ENCODE data around the gene GPR84. TPM values are rescaled to one million over a fixed set of nuclear protein-coding genes. Genes with fewer than 3 reads are reported as not detected.
"Not testable (repeated sequence)": the region's sequence is repeated elsewhere in the genome, so short reads cannot be mapped to it uniquely, and the experiment has no call there.

GPR84 gene
- total and polyA plus RNA-seq, 10 of the 15 experiments (the other 5 are each of a cell fraction or from before 2014, with no cell fraction given): 0.37 to 4.7 (median 2.6) TPM

DNA sequence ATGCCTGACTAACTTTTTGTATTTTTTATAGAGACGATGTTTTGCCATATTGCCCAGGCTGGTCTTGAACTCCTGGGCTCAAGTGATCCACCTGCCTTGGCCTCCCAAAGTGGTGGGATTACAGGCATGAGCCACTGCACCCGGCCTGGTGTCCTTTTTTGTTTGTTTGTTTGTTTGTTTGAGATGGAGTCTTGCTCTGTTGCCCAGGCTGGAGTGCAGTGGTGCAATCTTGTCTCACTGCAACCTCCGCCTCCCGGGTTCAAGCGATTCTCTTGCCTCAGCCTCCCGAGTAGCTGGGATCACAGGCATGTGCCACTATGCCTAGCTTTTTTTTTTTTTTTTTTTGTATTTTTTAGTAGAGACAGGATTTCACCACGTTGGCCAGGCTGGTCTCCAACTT is 10.0 kb downstream of the GPR84 start:
- peaks cover 6 to 12% of the 10 kb centered on the region in 2 experiments; a peak in 3 of 4 replicates for H3K36me3 ChIP-seq (ENCODE audit: control insufficient read depth in 2 of 2, insufficient read depth in 2 of 2, low read length in 1 of 2)
- H3K27me3 ChIP-seq (replicated peaks in 1 of 2; ENCODE audit: control insufficient read depth in 2 of 2, insufficient read depth in 2 of 2, low read length in 1 of 2); H4K20me1 ChIP-seq (ENCODE audit: control insufficient read depth, insufficient read depth); H3K9me3 ChIP-seq (replicated peaks; ENCODE audit: control insufficient read depth, insufficient read depth, low read length); H3K27ac ChIP-seq (ENCODE audit: control insufficient read depth, insufficient read depth); DNase-seq (ENCODE audit: low read depth, low spot score); intact Hi-C loops (cut with micrococcal nuclease; ENCODE audit: unreplicated experiment); in situ Hi-C loops (cut with MboI); H3K79me2 ChIP-seq (ENCODE audit: control insufficient read depth, insufficient read depth, low read length); RAD21 ChIA-PET (ENCODE audit: unreplicated experiment); H3K9ac ChIP-seq (ENCODE audit: control insufficient read depth, insufficient read depth, low read length); SMC1A ChIA-PET (ENCODE audit: uncharacterized antibody, unreplicated experiment); BruUV-seq (replicated peaks); H3K4me3 ChIP-seq; H3K4me1 ChIP-seq (ENCODE audit: control insufficient read depth, insufficient read depth, low read length); H3K4me2 ChIP-seq (ENCODE audit: control insufficient read depth, insufficient read depth); H2AFZ ChIP-seq (ENCODE audit: control insufficient read depth, low read depth, low read length); ATAC-seq; FAIRE-seq: not testable (repeated sequence)
- WGBS (ENCODE audit: insufficient coverage, insufficient replicate concordance, low lambda C conversion rate, missing lambda C conversion rate): 64% methylated on average over 7 of the region's 7 CpGs
- ChIA-PET POLR2A (interaction anchor here (0.6 to 0.9 kb wide), 2 partner anchors 67 to 143 kb away, joined by 4 read pairs; no protein-coding TSS in a partner anchor), CTCF (interaction anchor here (1.4 to 2.1 kb wide), 2 partner anchors 25 to 29 kb away, joined by 3 to 4 read pairs; partner anchors contain the start of gene COPZ1)

DNA sequence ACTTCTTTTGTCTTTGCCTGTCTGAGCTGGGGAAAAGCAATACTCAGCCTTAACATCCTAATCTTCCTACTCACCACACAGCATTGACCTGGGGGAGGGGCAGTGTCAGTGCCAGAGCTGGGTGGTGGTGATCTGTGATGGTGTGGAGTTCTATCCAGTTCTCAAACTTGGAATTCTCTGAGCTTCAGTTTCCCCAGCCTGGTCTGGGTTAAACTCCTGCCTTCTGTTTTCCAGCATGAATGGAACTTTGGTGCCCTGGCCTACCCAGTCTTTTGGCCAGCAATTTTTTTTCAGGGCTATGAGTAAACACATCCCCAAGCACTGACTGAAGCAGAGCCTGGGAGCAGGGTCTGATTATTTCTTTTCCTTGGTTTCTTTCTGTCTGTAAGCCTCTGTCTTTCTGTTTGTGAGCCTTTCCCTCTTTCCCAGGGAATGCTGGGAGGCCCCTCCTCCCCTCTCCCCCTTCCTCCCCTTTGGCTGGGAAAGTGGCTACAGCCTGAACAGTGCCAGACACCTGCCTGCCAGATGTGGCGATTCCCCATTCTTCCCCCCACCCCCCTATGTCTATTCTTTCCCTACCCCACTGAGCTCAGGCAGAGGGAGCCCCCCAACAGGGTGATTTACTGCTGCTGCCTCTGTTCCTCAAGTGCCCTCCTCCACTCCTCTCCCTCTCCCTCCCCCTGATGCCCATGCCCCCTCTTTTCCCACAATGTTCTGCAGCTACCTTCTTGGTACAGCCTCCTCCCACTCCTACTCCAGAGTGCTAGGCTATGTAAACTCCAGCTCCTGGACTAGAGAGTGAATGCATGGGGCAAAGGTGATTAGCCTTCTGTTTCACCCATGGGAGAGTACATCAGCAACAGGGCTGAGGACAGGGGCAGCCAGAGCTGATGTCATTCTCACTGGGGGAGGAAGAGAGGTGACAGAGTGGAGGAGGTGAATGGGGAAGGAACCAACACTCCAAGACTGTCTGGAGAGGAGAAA is 11.1 kb downstream of the GPR84 start:
- ATAC-seq (no peak), FAIRE-seq (no peak), DNase-seq (ENCODE audit: low read depth, low spot score) (no peak)
- Histone ChIP-seq H3K4me1 (ENCODE audit: control insufficient read depth, insufficient read depth, low read length) (peaks cover 6% of the 10 kb centered on the region; the same call in 1 of the 2 replicates), H3K9me3 (replicated peaks; ENCODE audit: control insufficient read depth, insufficient read depth, low read length) (no peaks in the 10 kb centered on the region), H3K27ac (ENCODE audit: control insufficient read depth, insufficient read depth) (no peak overlapping the region), H3K36me3 (ENCODE audit: control insufficient read depth in 2 of 2, insufficient read depth in 2 of 2, low read length in 1 of 2) (peaks cover 9 to 14% of the 10 kb centered on the region in 2 experiments; a peak in 3 of 4 replicates), H4K20me1 (ENCODE audit: control insufficient read depth, insufficient read depth) (no peaks in the 10 kb centered on the region), H3K4me2 (ENCODE audit: control insufficient read depth, insufficient read depth) (no peak overlapping the region), H2AFZ (ENCODE audit: control insufficient read depth, low read depth, low read length) (no peak overlapping the region), H3K79me2 (ENCODE audit: control insufficient read depth, insufficient read depth, low read length) (no peaks in the 10 kb centered on the region), H3K4me3 (no peak overlapping the region), H3K9ac (ENCODE audit: control insufficient read depth, insufficient read depth, low read length) (no peak overlapping the region), H3K27me3 (replicated peaks in 1 of 2; ENCODE audit: control insufficient read depth in 2 of 2, insufficient read depth in 2 of 2, low read length in 1 of 2) (no peaks in the 10 kb centered on the region)
- BruUV-seq (replicated peaks): no TSS peak
- ChIA-PET RAD21 (ENCODE audit: unreplicated experiment) (interaction anchor here (0.9 to 1.1 kb wide), 2 partner anchors 9 to 73 kb away, joined by 3 read pairs; partner anchors contain the start of gene CBX5), SMC1A (ENCODE audit: uncharacterized antibody, unreplicated experiment) (interaction anchor here (0.6 kb wide), 1 partner anchor 1710 kb away, joined by 4 read pairs; no protein-coding TSS in a partner anchor), CTCF (interaction anchor here (0.6 to 4.2 kb wide), 9 partner anchors 9 to 137 kb away, joined by 3 to 30 read pairs (median 4); partner anchors contain the start of gene COPZ1), POLR2A (interaction anchor here (0.6 to 1.0 kb wide), 6 partner anchors 9 to 707 kb away, joined by 3 to 4 read pairs (median 4); no protein-coding TSS in a partner anchor)
- intact Hi-C loops (cut with micrococcal nuclease; ENCODE audit: unreplicated experiment): no loop called here
- in situ Hi-C loops (cut with MboI): no loop called here
- WGBS (ENCODE audit: insufficient coverage, insufficient replicate concordance, low lambda C conversion rate, missing lambda C conversion rate): no CpG with 5 or more reads among the region's 1 CpG
- TF ChIP-seq EED (IDR thresholded peaks at IDR 0.05; ENCODE audit: low read depth) (no peak), NRF1 (conservative IDR thresholded peaks at IDR 0.05; ENCODE audit: low read depth, low read length) (no peak), CHD4 (IDR thresholded peaks at IDR 0.05) (no peak), YY1 (IDR thresholded peaks at IDR 0.05; ENCODE audit: low read depth, low read length) (no peak), JUNB (IDR thresholded peaks at IDR 0.05) (no peak), RUNX3 (IDR thresholded peaks at IDR 0.05; ENCODE audit: low read length) (no peak), YBX1 (IDR thresholded peaks at IDR 0.05) (no peak), PAX8 (IDR thresholded peaks at IDR 0.05) (no peak), CBX5 (IDR thresholded peaks at IDR 0.05; ENCODE audit: low read depth) (no peak), GABPA (IDR thresholded peaks at IDR 0.05; ENCODE audit: low read depth) (no peak)
- TF ChIP-seq, protein P1, sequence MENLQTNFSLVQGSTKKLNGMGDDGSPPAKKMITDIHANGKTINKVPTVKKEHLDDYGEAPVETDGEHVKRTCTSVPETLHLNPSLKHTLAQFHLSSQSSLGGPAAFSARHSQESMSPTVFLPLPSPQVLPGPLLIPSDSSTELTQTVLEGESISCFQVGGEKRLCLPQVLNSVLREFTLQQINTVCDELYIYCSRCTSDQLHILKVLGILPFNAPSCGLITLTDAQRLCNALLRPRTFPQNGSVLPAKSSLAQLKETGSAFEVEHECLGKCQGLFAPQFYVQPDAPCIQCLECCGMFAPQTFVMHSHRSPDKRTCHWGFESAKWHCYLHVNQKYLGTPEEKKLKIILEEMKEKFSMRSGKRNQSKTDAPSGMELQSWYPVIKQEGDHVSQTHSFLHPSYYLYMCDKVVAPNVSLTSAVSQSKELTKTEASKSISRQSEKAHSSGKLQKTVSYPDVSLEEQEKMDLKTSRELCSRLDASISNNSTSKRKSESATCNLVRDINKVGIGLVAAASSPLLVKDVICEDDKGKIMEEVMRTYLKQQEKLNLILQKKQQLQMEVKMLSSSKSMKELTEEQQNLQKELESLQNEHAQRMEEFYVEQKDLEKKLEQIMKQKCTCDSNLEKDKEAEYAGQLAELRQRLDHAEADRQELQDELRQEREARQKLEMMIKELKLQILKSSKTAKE (IDR thresholded peaks at IDR 0.05; ENCODE audit: low read depth, poor library complexity, severe bottlenecking): no peak
- TF ChIP-seq, protein P2, sequence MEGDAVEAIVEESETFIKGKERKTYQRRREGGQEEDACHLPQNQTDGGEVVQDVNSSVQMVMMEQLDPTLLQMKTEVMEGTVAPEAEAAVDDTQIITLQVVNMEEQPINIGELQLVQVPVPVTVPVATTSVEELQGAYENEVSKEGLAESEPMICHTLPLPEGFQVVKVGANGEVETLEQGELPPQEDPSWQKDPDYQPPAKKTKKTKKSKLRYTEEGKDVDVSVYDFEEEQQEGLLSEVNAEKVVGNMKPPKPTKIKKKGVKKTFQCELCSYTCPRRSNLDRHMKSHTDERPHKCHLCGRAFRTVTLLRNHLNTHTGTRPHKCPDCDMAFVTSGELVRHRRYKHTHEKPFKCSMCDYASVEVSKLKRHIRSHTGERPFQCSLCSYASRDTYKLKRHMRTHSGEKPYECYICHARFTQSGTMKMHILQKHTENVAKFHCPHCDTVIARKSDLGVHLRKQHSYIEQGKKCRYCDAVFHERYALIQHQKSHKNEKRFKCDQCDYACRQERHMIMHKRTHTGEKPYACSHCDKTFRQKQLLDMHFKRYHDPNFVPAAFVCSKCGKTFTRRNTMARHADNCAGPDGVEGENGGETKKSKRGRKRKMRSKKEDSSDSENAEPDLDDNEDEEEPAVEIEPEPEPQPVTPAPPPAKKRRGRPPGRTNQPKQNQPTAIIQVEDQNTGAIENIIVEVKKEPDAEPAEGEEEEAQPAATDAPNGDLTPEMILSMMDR (IDR thresholded peaks at IDR 0.05 in 2 of 3, conservative IDR thresholded peaks at IDR 0.05 in 1 of 3; ENCODE audit: control insufficient read depth in 2 of 3, extremely low read depth in 1 of 3, insufficient read depth in 1 of 3, low read depth in 3 of 3, low read length in 3 of 3): no peak

Data from GM12878 (cell line).